ENCODE measurements around the gene KY.

KY gene

DNA sequence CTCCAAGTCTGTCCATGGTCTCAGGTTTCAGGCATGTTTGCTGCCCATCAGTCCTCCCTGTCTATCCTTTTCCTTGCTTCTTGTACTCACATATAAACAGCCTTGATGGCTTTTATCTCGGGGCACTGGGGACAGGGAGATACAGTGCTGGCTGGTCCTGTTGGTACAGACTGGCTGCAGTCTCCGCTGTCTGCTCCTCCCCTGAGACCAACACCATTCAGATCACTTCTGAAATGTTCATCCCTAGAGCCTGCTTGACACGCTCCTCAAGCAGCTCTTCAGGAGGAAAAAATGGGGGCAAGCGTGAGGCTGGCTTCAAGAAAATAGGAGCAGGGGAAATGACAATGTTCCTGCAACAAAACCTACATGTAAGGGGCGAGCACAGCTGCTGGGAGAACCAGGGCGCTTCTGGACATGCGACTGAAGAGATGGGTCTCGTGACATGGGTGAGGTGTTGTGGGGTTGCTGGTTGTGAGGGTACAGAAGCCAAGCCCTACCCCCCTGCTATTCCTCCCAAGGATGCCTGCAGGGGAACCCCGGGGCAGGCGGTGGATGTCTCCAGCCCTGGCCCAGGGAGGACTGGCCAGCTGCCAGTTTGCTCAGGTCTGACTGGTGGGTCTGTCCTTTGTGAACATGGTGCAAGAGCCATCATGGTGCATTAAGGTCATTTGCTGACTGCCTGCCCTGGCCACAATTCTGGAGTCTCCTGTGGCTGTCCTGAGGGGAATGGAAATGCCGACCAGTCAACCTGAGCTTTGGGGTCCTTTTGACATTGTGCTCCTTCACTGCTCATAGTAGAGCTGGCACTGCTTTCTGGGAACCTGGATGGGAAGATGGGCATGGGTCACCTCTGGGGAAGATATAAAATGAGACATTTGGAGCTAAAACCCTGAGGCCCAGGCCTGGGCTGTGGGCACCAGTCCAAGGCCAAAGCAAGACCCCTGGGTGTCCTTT, 40.1 kb downstream of the KY start:
- peaks cover 10% of the 10 kb centered on the region for H3K27me3 ChIP-seq (replicated peaks; ENCODE audit: control insufficient read depth, insufficient read depth, low read length)
- no peak for DNase-seq (ENCODE audit: extremely low read depth, insufficient read length)
- no peaks in the 10 kb centered on the region for H3K36me3 ChIP-seq (ENCODE audit: control insufficient read depth, insufficient read depth, low read length)
- TF ChIP-seq, protein P1, sequence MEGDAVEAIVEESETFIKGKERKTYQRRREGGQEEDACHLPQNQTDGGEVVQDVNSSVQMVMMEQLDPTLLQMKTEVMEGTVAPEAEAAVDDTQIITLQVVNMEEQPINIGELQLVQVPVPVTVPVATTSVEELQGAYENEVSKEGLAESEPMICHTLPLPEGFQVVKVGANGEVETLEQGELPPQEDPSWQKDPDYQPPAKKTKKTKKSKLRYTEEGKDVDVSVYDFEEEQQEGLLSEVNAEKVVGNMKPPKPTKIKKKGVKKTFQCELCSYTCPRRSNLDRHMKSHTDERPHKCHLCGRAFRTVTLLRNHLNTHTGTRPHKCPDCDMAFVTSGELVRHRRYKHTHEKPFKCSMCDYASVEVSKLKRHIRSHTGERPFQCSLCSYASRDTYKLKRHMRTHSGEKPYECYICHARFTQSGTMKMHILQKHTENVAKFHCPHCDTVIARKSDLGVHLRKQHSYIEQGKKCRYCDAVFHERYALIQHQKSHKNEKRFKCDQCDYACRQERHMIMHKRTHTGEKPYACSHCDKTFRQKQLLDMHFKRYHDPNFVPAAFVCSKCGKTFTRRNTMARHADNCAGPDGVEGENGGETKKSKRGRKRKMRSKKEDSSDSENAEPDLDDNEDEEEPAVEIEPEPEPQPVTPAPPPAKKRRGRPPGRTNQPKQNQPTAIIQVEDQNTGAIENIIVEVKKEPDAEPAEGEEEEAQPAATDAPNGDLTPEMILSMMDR (IDR thresholded peaks at IDR 0.05; ENCODE audit: insufficient read depth, low read length, poor library complexity, severe bottlenecking) = no peak
- no peak overlapping the region for H3K4me3 ChIP-seq (replicated peaks; ENCODE audit: low read depth, low read length)

DNA sequence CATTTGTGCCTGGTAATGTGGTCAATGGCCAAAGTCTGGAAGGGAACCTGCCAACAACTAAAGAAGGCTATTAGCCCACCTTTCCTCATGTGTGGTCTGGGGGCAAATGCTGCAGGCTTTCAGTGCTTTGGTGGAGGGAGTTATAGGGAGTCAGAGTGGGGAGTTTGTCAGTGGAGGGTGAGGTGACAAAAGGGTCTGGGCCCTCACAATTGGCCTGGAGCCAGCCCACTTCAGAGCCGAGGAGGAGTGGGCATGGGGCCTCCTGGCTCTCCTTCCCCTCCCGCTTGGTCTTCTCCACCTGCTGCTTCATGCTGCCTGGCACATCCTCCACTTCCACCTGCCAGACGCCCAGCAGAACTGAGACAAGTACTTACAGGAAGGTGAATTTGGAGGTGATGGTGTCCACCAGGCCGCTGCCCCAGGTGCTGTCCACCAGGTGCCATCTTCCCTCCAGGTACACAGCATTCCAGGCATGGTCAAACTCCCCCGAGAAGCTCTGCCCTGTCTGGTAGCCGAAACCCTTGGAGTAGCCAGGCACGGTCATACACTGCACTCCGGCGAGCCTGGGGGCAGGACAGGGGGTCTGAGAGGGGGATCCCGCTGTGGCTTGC, 40.9 kb downstream of the KY start:
- TF ChIP-seq, protein P1 (IDR thresholded peaks at IDR 0.05; ENCODE audit: insufficient read depth, low read length, poor library complexity, severe bottlenecking) = no peak
- DNase-seq (ENCODE audit: extremely low read depth, insufficient read length) = no peak
- H3K4me3 ChIP-seq (replicated peaks; ENCODE audit: low read depth, low read length) = no peak overlapping the region
- peaks cover 10% of the 10 kb centered on the region for H3K27me3 ChIP-seq (replicated peaks; ENCODE audit: control insufficient read depth, insufficient read depth, low read length)
- H3K36me3 ChIP-seq (ENCODE audit: control insufficient read depth, insufficient read depth, low read length) = no peaks in the 10 kb centered on the region

DNA sequence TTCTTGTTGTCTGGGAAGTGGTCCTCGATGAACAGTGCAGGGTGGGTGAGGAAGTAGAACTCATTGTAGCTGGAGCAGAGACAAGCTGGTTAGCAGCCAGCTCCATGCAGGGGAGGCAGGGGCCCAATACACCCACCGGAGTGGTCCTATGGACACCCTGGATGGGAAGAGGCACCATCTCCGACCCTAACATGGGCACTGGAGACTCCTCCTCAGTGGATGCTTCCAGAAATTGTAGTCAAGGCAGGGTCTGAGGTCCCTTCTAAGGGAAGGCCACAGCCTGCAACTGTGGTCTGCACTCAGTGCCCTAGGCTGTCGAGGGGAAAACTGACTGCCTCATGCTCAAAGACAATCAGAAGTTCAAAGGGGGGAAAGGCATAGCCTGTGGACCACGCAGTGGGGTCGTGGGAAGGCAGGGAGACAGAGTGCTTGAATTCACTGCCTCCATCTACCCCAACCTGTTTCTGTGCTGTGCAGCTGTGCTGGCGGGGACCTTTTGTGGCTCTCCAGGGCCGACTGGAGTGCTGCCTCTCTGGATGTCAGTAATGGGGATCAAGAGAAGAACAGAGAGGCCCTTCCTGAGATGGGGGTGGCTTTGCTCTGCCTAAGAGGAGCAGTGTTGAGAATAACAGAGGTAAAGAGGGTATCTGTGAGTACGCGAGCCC, 41.9 kb downstream of the KY start:
- no peak overlapping the region for H3K4me3 ChIP-seq (replicated peaks; ENCODE audit: low read depth, low read length)
- H3K27me3 ChIP-seq (replicated peaks; ENCODE audit: control insufficient read depth, insufficient read depth, low read length) = peaks cover 10% of the 10 kb centered on the region
- DNase-seq (ENCODE audit: extremely low read depth, insufficient read length) = no peak
- no peaks in the 10 kb centered on the region for H3K36me3 ChIP-seq (ENCODE audit: control insufficient read depth, insufficient read depth, low read length)
- TF ChIP-seq, protein P1 (IDR thresholded peaks at IDR 0.05; ENCODE audit: insufficient read depth, low read length, poor library complexity, severe bottlenecking) = no peak

DNA sequence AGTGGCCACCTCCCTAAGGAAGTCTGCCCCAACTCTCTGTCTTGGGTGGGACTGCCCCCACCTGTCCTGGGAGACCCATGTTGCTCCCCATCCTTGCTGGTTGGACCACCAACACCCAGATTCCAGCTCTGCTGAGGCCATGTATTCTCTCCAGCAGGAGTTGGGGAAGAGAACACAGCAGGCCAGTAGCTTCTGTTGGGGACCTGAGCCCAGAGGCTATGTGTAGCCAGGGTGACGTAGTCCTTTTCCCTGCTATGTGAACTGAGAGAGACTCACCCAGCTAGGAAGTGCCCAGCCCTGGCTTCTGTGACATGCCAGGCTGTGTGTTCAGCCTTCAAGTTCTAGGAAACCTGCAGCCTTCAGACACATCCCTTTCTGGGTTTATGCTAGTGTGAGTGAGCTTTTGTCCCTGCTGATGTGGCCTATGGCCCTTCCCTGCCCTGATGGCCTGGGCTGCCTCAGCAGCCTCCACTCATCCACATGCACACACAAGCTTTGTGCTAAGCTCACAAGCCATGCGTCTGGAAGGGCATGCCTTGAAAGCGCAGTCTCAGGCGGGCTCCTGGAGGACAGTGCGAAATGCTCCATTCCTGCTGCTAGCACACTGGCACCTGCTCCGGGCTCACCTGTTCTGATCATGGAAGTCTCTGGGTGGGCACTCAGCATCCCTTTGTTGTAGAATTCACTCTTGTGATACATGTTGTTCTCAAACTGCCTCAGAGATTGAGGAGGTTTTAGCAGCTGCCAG, 42.6 kb downstream of the KY start:
- Histone ChIP-seq H3K4me3 (replicated peaks; ENCODE audit: low read depth, low read length) (no peak overlapping the region), H3K36me3 (ENCODE audit: control insufficient read depth, insufficient read depth, low read length) (no peaks in the 10 kb centered on the region), H3K27me3 (replicated peaks; ENCODE audit: control insufficient read depth, insufficient read depth, low read length) (peaks cover 10% of the 10 kb centered on the region)
- TF ChIP-seq, protein P1 (IDR thresholded peaks at IDR 0.05; ENCODE audit: insufficient read depth, low read length, poor library complexity, severe bottlenecking) = no peak
- no peak for DNase-seq (ENCODE audit: extremely low read depth, insufficient read length)
